SK-N-SH (cell line): ENCODE measurements around the gene BCO1.

Experiments used
- EP300 ChIP-seq, 2 experiments: IDR thresholded peaks; 2 replicates each; pipeline versions ENCODE4 v1.4.0 to v1.6.1; 2012; ENCODE audit warnings: borderline replicate concordance in 1 of 2, low read depth in 1 of 2, low read length in 1 of 2
- EZH2phosphoT487 ChIP-seq: fragments of 200-600 bp; sonication (generic); IDR thresholded peaks from 2 replicates; pipeline ENCODE4 v1.6.1; 2017; ENCODE audit warnings: low read depth, mixed run types, mild to moderate bottlenecking, antibody characterized with exemption, moderate library complexity, borderline replicate concordance
- JUND ChIP-seq: IDR thresholded peaks from 2 replicates; pipeline ENCODE4 v1.4.0; 2012
- MXI1 ChIP-seq: IDR thresholded peaks from 2 replicates; pipeline ENCODE4 v1.6.1; 2012; ENCODE audit warnings: mild to moderate bottlenecking, low read depth, low read length, improper control_type of control experiment
- POLR2AphosphoS5 ChIP-seq: IDR thresholded peaks from 2 replicates; pipeline ENCODE4 v1.6.1; 2012; ENCODE audit warnings: low read depth, low read length
- RAD21 ChIP-seq: IDR thresholded peaks from 2 replicates; pipeline ENCODE4 v1.6.1; 2012; ENCODE audit warnings: mild to moderate bottlenecking, low read length
- REST ChIP-seq: IDR thresholded peaks from 2 replicates; pipeline ENCODE4 v1.6.1; 2012; ENCODE audit warnings: mild to moderate bottlenecking, low read depth, low read length, moderate library complexity
- SIN3A ChIP-seq: IDR thresholded peaks from 2 replicates; pipeline ENCODE4 v1.6.1; 2012; ENCODE audit warnings: low read depth, mild to moderate bottlenecking, low read length, moderate library complexity, borderline replicate concordance
- TEAD4 ChIP-seq: IDR thresholded peaks from 2 replicates; pipeline ENCODE4 v1.4.0; 2012; ENCODE audit warnings: mild to moderate bottlenecking, borderline replicate concordance; ENCODE audit not compliant: insufficient read depth
- ZBTB33 ChIP-seq: IDR thresholded peaks from 2 replicates; pipeline ENCODE4 v1.4.0; 2012; ENCODE audit warnings: low read depth, borderline replicate concordance
- TF ChIP-seq, protein P1 (sequence below): fragments of 200-600 bp; sonication (generic); IDR thresholded peaks from 2 replicates; pipeline ENCODE4 v1.6.1; 2017; ENCODE audit warnings: antibody characterized with exemption, mild to moderate bottlenecking, moderate library complexity
- TF ChIP-seq, protein P2 (sequence below): fragments of 150-350 bp; IDR thresholded peaks from 2 replicates; pipeline ENCODE4 v1.6.1; 2017; ENCODE audit warnings: antibody characterized with exemption, low read length, low read depth, borderline replicate concordance

GRCh38 chr16:81212830-81213465, 25.5 kb upstream of the BCO1 start:
- TF ChIP-seq TEAD4: no peak
- TF ChIP-seq SIN3A: no peak
- TF ChIP-seq EZH2phosphoT487: no peak
- no peak for TF ChIP-seq POLR2AphosphoS5
- TF ChIP-seq ZBTB33: no peak
- TF ChIP-seq, protein P1, sequence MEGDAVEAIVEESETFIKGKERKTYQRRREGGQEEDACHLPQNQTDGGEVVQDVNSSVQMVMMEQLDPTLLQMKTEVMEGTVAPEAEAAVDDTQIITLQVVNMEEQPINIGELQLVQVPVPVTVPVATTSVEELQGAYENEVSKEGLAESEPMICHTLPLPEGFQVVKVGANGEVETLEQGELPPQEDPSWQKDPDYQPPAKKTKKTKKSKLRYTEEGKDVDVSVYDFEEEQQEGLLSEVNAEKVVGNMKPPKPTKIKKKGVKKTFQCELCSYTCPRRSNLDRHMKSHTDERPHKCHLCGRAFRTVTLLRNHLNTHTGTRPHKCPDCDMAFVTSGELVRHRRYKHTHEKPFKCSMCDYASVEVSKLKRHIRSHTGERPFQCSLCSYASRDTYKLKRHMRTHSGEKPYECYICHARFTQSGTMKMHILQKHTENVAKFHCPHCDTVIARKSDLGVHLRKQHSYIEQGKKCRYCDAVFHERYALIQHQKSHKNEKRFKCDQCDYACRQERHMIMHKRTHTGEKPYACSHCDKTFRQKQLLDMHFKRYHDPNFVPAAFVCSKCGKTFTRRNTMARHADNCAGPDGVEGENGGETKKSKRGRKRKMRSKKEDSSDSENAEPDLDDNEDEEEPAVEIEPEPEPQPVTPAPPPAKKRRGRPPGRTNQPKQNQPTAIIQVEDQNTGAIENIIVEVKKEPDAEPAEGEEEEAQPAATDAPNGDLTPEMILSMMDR: no peak
- no peak for TF ChIP-seq JUND
- TF ChIP-seq EP300 (IDR thresholded peaks at IDR 0.05; ENCODE audit: borderline replicate concordance in 1 of 2, low read depth in 1 of 2, low read length in 1 of 2): no peak
- TF ChIP-seq, protein P2, sequence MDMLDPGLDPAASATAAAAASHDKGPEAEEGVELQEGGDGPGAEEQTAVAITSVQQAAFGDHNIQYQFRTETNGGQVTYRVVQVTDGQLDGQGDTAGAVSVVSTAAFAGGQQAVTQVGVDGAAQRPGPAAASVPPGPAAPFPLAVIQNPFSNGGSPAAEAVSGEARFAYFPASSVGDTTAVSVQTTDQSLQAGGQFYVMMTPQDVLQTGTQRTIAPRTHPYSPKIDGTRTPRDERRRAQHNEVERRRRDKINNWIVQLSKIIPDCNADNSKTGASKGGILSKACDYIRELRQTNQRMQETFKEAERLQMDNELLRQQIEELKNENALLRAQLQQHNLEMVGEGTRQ: no peak
- no peak for TF ChIP-seq RAD21
- no peak for TF ChIP-seq MXI1
- TF ChIP-seq REST: no peak
